K562 (cell line): ENCODE results near the gene UQCR11. TPM values are rescaled to one million over a fixed set of nuclear protein-coding genes. Genes with fewer than 3 reads are reported as not detected.

Source experiments
- CREM ChIP-seq: IDR thresholded peaks from 2 replicates; pipeline ENCODE4 v1.6.1; 2014; ENCODE audit warnings: antibody characterized with exemption, low read depth
- ETV5 ChIP-seq: sonication (generic); formaldehyde crosslinking; IDR thresholded peaks from 2 replicates; pipeline ENCODE4 v1.4.0; 2020; ENCODE audit warnings: low read depth, mild to moderate bottlenecking, missing genetic modification reagents
- HDAC6 ChIP-seq: IDR thresholded peaks from 2 replicates; pipeline ENCODE4 v1.6.1; 2012; ENCODE audit warnings: low read depth, mild to moderate bottlenecking, control low read depth, inconsistent platforms, low read length, moderate library complexity
- KAT2B ChIP-seq: IDR thresholded peaks from one replicate; pipeline ENCODE4 v1.6.1; 2012; ENCODE audit warnings: low read depth, mild to moderate bottlenecking, control low read depth, inconsistent platforms, low read length, moderate library complexity
- NFATC3 ChIP-seq: fragments of 450-650 bp; IDR thresholded peaks from 2 replicates; pipeline ENCODE4 v1.6.1; 2017; ENCODE audit warnings: mild to moderate bottlenecking
- POLR2B ChIP-seq: fragments of 450-650 bp; IDR thresholded peaks from 2 replicates; pipeline ENCODE4 v1.6.1; 2018; ENCODE audit warnings: low read depth; ENCODE audit not compliant: partially characterized antibody
- STAG1 ChIP-seq: sonication (generic); formaldehyde crosslinking; IDR thresholded peaks from 2 replicates; pipeline ENCODE4 v1.5.0; 2020; ENCODE audit warnings: missing genetic modification reagents, borderline replicate concordance
- TAF9B ChIP-seq: fragments of 450-650 bp; IDR thresholded peaks from 2 replicates; pipeline ENCODE4 v1.6.1; 2018; ENCODE audit warnings: mild to moderate bottlenecking; ENCODE audit not compliant: partially characterized antibody
- ZBTB8A ChIP-seq: fragments of 450-650 bp; IDR thresholded peaks from 2 replicates; pipeline ENCODE4 v1.6.1; 2018; ENCODE audit warnings: mild to moderate bottlenecking, moderate library complexity; ENCODE audit not compliant: partially characterized antibody
- ZNF436 ChIP-seq: fragments of 250-450, 450-650 bp; sonication (Bioruptor Pico); formaldehyde crosslinking; IDR thresholded peaks from 2 replicates; pipeline ENCODE4 v1.7.0; 2020; ENCODE audit warnings: mild to moderate bottlenecking
- polyA plus RNA-seq, 8 experiments: library from polyadenylated mRNA; depleted of rRNA in 4 of 8; stranded (reverse) in 5 of 8; unstranded in 3 of 8; fragments of >200 nt; fragmentation: Nextera tagmentation in 2 of 8; fragmentation: Illumina TruSeq in 1 of 8; extraction: Ambion mirVana in 2 of 8; extraction: Trizol in 1 of 8; gene quantifications; 2 replicates each; pipeline versions ENCODE4 v1.2.1 to v1.2.3, GENCODE V29; 2011 to 2014; ENCODE audit warnings: inconsistent platforms in 1 of 8, missing spikeins in 1 of 8
- total RNA-seq, 7 experiments: library from RNA; depleted of rRNA in 6 of 7; stranded (reverse); fragments of >200 nt in 6 of 7; fragmentation: Illumina TruSeq in 2 of 7; extraction: Trizol in 2 of 7; gene quantifications; 2 replicates each; pipeline versions ENCODE4 v1.2.1 to v1.2.3, GENCODE V29; 2011 to 2021; ENCODE audit warnings: low replicate concordance in 1 of 7
- TF ChIP-seq, protein P1 (sequence below): sonication (generic); formaldehyde crosslinking; IDR thresholded peaks from 2 replicates; pipeline ENCODE4 v1.8.0; 2023; ENCODE audit warnings: missing genetic modification reagents, mild to moderate bottlenecking, borderline replicate concordance
- TF ChIP-seq, protein P2 (sequence below): fragments of 250-450 bp; sonication (Bioruptor Pico); IDR thresholded peaks from 2 replicates; pipeline ENCODE4 v1.5.0; 2020; ENCODE audit warnings: mild to moderate bottlenecking, borderline replicate concordance
- TF ChIP-seq, protein P3 (sequence below): fragments of 450-650 bp; IDR thresholded peaks from one replicate; pipeline ENCODE4 v1.6.1; 2018; ENCODE audit warnings: mild to moderate bottlenecking, moderate library complexity; ENCODE audit not compliant: partially characterized antibody
- TF ChIP-seq, protein P4 (sequence below): sonication (generic); formaldehyde crosslinking; IDR thresholded peaks from 2 replicates; pipeline ENCODE4 v1.8.0; 2023; ENCODE audit warnings: mild to moderate bottlenecking, missing genetic modification reagents

Gene UQCR11
- total and polyA plus RNA-seq, 9 of the 15 experiments (the other 6 are each of a cell fraction or from before 2014, with no cell fraction given) = 57.6 to 394 (median 259) TPM

DNA sequence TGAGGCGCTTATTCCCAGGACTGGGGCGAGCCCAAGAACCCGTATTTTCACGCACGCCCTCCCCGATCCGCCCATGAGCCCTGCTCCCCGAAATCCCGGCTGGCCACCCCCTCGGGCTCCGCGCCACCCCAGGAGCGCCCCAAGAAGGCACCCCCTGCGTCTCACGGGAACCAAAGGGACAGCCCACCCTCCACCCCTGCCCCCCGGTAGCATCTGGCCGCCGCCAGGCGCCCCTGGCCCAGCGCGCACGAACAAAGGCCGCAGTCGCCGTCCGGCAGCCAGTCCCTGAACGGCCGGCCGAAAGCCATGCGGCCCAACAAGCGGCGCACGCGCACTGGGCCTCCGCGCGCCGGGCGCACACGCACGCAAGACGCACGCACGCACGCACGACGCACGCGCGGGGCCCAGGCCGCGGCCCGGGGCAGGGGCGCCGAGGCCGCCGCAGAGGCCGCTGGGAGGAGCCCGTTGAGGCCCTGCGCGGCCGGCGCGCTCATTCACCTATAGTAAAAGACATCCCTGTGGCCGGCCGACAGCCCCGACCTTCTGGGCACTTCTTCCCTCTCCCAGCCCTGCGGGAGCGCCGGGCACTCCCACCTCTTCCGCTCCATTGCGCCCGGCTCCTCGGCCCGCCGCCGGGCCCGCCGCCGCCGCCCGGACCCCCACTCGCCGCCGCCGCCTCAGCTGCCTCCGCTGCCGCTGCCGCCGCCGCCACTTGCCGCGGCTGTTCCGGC lies 13.1 kb downstream of the UQCR11 start (continued):
- TF ChIP-seq, protein P1, sequence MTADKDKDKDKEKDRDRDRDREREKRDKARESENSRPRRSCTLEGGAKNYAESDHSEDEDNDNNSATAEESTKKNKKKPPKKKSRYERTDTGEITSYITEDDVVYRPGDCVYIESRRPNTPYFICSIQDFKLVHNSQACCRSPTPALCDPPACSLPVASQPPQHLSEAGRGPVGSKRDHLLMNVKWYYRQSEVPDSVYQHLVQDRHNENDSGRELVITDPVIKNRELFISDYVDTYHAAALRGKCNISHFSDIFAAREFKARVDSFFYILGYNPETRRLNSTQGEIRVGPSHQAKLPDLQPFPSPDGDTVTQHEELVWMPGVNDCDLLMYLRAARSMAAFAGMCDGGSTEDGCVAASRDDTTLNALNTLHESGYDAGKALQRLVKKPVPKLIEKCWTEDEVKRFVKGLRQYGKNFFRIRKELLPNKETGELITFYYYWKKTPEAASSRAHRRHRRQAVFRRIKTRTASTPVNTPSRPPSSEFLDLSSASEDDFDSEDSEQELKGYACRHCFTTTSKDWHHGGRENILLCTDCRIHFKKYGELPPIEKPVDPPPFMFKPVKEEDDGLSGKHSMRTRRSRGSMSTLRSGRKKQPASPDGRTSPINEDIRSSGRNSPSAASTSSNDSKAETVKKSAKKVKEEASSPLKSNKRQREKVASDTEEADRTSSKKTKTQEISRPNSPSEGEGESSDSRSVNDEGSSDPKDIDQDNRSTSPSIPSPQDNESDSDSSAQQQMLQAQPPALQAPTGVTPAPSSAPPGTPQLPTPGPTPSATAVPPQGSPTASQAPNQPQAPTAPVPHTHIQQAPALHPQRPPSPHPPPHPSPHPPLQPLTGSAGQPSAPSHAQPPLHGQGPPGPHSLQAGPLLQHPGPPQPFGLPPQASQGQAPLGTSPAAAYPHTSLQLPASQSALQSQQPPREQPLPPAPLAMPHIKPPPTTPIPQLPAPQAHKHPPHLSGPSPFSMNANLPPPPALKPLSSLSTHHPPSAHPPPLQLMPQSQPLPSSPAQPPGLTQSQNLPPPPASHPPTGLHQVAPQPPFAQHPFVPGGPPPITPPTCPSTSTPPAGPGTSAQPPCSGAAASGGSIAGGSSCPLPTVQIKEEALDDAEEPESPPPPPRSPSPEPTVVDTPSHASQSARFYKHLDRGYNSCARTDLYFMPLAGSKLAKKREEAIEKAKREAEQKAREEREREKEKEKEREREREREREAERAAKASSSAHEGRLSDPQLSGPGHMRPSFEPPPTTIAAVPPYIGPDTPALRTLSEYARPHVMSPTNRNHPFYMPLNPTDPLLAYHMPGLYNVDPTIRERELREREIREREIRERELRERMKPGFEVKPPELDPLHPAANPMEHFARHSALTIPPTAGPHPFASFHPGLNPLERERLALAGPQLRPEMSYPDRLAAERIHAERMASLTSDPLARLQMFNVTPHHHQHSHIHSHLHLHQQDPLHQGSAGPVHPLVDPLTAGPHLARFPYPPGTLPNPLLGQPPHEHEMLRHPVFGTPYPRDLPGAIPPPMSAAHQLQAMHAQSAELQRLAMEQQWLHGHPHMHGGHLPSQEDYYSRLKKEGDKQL = no peak
- no peak for TF ChIP-seq ZBTB8A
- TF ChIP-seq KAT2B = no peak
- TF ChIP-seq, protein P2, sequence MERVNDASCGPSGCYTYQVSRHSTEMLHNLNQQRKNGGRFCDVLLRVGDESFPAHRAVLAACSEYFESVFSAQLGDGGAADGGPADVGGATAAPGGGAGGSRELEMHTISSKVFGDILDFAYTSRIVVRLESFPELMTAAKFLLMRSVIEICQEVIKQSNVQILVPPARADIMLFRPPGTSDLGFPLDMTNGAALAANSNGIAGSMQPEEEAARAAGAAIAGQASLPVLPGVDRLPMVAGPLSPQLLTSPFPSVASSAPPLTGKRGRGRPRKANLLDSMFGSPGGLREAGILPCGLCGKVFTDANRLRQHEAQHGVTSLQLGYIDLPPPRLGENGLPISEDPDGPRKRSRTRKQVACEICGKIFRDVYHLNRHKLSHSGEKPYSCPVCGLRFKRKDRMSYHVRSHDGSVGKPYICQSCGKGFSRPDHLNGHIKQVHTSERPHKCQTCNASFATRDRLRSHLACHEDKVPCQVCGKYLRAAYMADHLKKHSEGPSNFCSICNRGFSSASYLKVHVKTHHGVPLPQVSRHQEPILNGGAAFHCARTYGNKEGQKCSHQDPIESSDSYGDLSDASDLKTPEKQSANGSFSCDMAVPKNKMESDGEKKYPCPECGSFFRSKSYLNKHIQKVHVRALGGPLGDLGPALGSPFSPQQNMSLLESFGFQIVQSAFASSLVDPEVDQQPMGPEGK (CRISPR knock-in tag) = no peak
- no peak for TF ChIP-seq ZNF436
- TF ChIP-seq STAG1 (CRISPR knock-in tag) = no peak
- no peak for TF ChIP-seq TAF9B
- no peak for TF ChIP-seq ETV5 (CRISPR knock-in tag)
- TF ChIP-seq HDAC6 = no peak
- TF ChIP-seq CREM = peak; percentile 68; the same call in 1 of the 2 replicates
- TF ChIP-seq, protein P3, sequence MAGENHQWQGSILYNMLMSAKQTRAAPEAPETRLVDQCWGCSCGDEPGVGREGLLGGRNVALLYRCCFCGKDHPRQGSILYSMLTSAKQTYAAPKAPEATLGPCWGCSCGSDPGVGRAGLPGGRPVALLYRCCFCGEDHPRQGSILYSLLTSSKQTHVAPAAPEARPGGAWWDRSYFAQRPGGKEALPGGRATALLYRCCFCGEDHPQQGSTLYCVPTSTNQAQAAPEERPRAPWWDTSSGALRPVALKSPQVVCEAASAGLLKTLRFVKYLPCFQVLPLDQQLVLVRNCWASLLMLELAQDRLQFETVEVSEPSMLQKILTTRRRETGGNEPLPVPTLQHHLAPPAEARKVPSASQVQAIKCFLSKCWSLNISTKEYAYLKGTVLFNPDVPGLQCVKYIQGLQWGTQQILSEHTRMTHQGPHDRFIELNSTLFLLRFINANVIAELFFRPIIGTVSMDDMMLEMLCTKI = no peak
- TF ChIP-seq, protein P4, sequence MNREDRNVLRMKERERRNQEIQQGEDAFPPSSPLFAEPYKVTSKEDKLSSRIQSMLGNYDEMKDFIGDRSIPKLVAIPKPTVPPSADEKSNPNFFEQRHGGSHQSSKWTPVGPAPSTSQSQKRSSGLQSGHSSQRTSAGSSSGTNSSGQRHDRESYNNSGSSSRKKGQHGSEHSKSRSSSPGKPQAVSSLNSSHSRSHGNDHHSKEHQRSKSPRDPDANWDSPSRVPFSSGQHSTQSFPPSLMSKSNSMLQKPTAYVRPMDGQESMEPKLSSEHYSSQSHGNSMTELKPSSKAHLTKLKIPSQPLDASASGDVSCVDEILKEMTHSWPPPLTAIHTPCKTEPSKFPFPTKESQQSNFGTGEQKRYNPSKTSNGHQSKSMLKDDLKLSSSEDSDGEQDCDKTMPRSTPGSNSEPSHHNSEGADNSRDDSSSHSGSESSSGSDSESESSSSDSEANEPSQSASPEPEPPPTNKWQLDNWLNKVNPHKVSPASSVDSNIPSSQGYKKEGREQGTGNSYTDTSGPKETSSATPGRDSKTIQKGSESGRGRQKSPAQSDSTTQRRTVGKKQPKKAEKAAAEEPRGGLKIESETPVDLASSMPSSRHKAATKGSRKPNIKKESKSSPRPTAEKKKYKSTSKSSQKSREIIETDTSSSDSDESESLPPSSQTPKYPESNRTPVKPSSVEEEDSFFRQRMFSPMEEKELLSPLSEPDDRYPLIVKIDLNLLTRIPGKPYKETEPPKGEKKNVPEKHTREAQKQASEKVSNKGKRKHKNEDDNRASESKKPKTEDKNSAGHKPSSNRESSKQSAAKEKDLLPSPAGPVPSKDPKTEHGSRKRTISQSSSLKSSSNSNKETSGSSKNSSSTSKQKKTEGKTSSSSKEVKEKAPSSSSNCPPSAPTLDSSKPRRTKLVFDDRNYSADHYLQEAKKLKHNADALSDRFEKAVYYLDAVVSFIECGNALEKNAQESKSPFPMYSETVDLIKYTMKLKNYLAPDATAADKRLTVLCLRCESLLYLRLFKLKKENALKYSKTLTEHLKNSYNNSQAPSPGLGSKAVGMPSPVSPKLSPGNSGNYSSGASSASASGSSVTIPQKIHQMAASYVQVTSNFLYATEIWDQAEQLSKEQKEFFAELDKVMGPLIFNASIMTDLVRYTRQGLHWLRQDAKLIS (CRISPR knock-in tag) = 0 out of 2 replicates have a peak, but pooled peaks have one; percentile 44
- no peak for TF ChIP-seq NFATC3
- TF ChIP-seq POLR2B = peak; percentile 80
